ENCODE results near the gene ZSWIM1.
A peak's percentile ranks its signal among the peaks of the same experiment; 100 is the strongest.
"Not testable (repeated sequence)": the region's sequence is repeated elsewhere in the genome, so short reads cannot be mapped to it uniquely, and the experiment has no call there.

Gene ZSWIM1

DNA sequence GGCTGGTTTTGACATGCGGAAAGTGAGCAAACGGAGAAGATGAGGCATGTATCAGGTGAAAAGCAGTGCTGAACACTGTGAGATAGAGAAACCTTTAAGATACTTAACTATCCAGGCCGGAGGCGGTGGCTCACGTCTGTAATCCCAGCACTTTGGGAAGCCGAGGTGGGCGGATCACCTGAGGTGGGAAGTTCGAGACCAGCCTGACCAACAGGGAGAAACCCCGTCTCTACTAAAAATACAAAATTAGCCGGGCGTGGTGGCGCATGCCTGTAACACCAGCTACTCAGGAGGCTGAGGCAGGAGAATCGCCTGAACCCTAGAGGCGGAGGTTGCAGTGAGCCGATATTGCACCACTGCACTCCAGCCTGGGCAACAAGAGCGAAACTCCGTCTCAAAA, 50.7 kb downstream of the ZSWIM1 start:
- DNase-seq (ENCODE audit: low spot score): not testable (repeated sequence)

DNA sequence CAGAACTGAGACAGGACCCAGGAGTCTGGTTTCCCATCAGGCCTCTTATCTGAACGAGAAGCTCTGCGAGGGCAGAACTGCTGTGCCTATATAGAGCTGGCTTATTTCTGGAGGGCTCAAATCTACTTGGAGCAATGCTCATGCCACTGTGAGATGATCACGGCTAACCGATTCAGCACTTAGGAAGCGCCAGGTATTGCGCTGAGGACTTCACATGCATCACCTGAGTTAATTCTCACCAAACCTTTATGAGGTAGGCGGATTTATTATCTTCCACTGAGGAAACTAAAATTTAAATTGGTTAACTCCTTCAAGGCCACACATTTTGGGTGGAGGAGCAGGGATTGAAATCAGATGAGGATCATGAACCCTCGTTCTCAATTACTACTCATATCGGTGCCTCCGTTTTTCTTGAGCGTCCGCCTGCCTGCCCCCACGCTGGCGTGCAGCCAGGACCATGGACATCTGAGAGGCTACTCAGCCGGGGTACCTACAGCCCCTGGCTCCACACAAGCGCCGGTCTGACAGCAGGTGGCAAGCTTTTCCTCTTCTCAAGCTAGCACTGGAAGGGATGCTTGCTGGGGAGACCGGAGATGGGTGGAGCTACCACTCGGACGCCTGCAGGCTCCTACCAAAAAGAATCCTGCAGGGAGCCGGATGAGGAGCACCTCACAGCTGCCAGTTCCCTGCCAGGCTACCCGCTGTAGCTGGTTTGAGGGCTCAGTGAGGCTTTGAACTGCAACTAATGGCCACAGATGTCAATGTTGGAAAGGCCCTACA, 52.4 kb downstream of the ZSWIM1 start:
- peak; percentile 83 for DNase-seq (ENCODE audit: low spot score)

DNA sequence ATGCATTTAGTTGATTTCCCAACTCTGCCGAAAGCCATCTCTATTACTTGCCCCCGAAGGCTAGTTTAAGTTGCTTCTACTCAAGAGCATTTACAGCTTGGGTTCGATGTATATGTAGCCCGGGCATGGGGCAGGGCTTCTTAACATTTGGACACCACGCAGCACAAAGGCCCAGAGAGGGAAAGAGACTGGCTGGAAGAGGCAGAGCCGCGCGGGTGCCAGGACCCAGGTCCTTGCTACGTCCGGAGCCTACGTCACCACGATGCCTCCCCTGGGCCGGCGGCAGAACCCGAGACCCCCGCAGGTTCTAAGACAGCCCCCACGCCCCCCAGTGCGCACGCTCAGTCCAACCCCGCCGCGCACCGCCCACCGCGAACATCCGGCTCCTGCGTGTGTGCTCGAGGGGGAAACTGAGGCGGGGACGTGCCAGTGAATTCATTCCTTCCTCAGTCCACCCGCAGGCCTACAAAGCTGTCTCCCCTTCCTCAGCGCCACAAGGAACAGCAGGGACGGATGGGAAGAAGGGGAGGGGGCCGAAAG, 53.1 kb downstream of the ZSWIM1 start:
- DNase-seq (ENCODE audit: low spot score): no peak

All from hepatic stellate cell (primary cell).